GM18868 (cell line): ENCODE data around the gene KCNMB2.
"Not testable (repeated sequence)": the region's sequence is repeated elsewhere in the genome, so short reads cannot be mapped to it uniquely, and the experiment has no call there.

Experiments used
- ATAC-seq: cut with Tn5 transposase; IDR thresholded peaks from one replicate; pipeline ENCODE4 v1.9.1; 2021; ENCODE audit warnings: mild to moderate bottlenecking, moderate library complexity; ENCODE audit not compliant: unreplicated experiment

The KCNMB2 gene

DNA sequence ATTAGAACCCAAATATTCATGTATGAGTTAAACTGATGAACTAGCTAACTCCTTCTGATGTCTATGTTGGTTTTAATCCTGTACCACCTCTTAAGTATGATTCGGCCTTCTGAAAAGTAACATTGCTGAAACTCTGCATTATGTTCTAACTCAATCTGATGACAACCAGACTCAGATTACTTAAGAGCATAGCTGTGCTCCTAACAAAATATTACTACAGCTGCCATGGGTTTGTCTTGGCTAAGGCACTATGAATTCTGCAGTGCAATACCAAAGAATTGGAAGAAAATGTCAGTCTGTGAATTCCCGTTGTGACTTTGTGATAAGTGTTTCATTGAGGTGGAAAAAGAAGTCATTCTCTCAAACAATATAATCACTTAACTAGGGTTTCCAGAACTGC, 311.0 kb downstream of the KCNMB2 start:
- no peak for ATAC-seq

- ATAC-seq: no peak
Measured at GRCh38 chr3:178849199-178849910, 313.1 kb downstream of the KCNMB2 start.

DNA sequence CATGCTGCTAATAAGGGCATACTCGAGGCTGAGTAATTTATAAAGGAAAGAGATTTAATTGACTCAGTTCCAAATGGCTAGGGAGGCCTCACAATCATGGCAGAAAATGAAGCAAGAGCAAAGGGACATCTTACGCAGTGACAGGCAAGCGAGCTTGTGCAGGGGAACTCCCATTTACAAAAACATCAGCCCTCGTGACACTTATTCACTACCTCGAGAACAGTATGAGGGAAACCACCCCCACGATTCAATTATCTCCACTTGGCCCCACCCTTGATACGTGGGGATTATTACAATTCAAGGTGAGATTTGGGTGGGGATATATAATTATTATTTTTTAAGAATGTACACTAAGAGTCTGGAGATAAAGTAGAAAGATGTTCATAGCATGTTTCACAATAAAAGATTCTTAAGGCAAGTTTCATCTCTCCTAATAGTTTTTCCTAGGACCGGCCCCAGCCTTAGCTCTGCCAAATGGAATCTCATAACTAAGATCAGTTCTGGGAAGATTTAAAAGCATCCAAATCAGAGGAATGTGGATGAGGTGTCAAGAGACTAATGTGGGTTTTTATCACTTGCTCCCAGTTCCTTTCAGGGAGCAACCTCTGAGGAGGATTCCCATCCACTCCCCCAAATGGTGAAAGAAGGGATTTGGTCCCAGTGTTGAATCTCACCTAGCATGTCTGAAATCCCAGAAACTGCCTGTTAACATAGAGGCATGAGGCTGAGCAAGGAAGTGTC, 314.4 kb downstream of the KCNMB2 start:
- ATAC-seq: no peak

GRCh38 chr3:178851564-178851963, 315.3 kb downstream of the KCNMB2 start:
- no peak for ATAC-seq

DNA sequence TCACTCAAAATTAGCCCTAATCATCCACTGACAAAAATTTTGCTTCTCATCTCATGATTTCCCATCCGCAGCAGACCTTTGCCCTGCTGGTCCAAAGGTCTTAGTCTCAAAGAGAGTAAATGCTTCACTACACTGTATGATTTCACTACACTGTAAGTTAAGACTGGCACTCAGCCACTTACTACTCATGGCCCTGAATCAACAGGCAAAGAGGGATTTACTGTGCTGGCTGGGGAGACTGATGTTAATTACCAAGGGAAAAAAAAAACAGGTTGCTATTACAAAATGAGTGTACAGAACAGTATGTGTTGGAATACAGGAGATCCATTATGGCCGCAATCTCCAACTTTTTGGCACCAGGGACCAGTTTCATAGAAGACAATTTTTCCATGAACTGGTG, 320.6 kb downstream of the KCNMB2 start:
- ATAC-seq: no peak

GRCh38 chr3:178859386-178859785, 323.1 kb downstream of the KCNMB2 start:
- ATAC-seq: no peak

- not testable (repeated sequence) for ATAC-seq
Measured at GRCh38 chr3:178859900-178860436, 323.7 kb downstream of the KCNMB2 start.

DNA sequence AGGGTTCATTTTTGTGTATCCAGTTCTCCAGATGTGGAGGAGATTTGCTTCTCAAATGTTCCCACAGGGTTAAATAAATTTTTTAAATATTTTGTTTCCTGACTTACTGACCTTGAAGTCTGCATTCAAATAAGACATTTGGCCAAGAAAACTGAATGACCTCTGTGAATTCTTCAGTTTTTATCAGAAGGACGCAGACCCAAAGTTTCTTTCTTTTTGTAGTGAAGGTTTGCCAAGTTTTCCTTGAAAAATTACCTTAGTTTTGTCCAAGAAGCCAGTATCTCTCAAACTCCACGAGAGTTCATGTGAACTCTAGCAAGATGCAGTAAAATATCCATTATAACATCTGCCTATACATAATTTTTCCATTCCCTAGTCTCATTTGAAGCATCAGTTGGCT, 332.4 kb downstream of the KCNMB2 start:
- no peak for ATAC-seq

GRCh38 chr3:178870085-178870484, 333.8 kb downstream of the KCNMB2 start:
- no peak for ATAC-seq

GRCh38 chr3:178875157-178875556, 338.9 kb downstream of the KCNMB2 start:
- ATAC-seq: no peak

- ATAC-seq: no peak
Measured at GRCh38 chr3:178875836-178876235, 339.6 kb downstream of the KCNMB2 start.

DNA sequence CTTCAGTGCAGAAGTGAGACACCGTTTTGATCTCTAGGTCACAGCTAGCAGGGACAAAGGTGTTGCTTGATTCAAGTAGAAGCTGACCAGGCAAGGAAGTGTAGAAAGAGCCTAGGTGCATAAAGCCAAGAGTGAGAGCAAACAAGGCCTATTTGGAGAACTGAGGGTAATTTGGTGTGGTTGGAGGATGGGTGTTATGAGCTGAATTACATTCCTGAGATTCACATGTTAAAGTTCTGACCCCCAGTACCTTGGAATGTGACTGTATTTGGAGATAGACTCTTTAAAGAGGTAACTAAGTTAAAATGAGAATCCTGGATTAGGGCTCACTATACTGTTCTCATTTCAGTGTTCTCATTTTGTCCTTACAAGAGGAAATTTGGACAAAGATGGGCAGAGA, 344.0 kb downstream of the KCNMB2 start:
- no peak for ATAC-seq
